ENCODE results near the gene GCM1.

DNA sequence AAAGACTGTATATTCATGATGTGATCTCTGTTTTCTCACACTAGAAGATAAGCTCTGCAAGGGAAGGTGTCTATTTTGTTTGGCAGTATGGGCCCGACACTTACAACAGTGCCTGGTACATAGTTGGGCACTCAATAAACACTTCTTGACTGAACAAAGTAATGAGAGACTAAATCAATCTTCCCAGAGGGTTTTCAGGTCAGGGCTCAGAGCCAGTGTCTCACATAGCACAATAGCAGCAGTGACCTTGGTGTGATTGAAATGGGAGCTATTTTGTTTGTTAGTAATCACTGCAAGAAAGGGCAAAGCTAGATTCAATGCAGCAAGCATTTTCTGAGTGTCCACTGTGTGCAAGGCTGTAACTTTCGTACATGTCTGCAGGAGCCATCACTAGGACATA is 26.4 kb upstream of the GCM1 start:
- TF ChIP-seq POLR2A (IDR thresholded peaks at IDR 0.05; ENCODE audit: low read depth, low read length) (no peak), TAF1 (IDR thresholded peaks at IDR 0.05; ENCODE audit: borderline replicate concordance, low read depth, low read length) (no peak), POLR2AphosphoS5 (IDR thresholded peaks at IDR 0.05; ENCODE audit: low read depth, low read length) (no peak)

All from GM12892 (cell line).